ENCODE measurements around the gene GNG2. TPM values are rescaled to one million over a fixed set of nuclear protein-coding genes. Genes with fewer than 3 reads are reported as not detected.

The GNG2 gene
- total RNA-seq, 1 experiment from 2014 or later = 7.0 TPM

DNA sequence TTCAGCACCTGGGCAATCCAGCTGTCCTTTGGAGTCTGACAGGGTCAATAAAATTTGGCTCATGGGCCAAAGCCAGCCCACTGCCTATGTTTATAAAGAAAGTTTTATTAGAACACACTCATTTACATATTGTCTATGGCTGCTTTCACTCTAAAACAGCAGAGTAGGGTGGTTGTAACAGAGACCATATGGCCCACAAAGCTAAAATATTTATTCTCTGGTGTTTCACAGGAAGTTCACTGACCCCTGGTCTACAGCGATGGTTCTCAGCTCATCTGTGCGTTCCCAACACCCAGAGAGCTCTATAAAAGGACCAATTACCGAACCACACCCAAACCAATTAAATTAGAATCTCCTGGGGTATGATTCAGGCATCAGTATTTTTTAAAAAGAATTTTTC, 91.2 kb downstream of the GNG2 start:
- DNase-seq = no peak
- H3K27ac ChIP-seq (ENCODE audit: insufficient read length, low read depth, low read length) = no peak overlapping the region
- H3K79me2 ChIP-seq (ENCODE audit: insufficient read depth, low read length) = no peaks in the 10 kb centered on the region
- no peak overlapping the region for H4K91ac ChIP-seq (ENCODE audit: insufficient read length, low read depth, low read length)
- H3K9me3 ChIP-seq (ENCODE audit: control insufficient read depth, low read depth, low read length) = no peaks in the 10 kb centered on the region
- H3T11ph ChIP-seq (ENCODE audit: low read length) = no peak overlapping the region
- no peak overlapping the region for H3K4me3 Mint-ChIP-seq
- no peak overlapping the region for H2BK15ac ChIP-seq (ENCODE audit: low read depth, low read length)
- H3K27ac Mint-ChIP-seq = no peak overlapping the region
- no peak overlapping the region for H3K9ac ChIP-seq (ENCODE audit: extremely low read depth, insufficient read length, low read length)
- H3K79me1 ChIP-seq (ENCODE audit: insufficient read depth, low read depth, low read length, poor library complexity, severe bottlenecking) = no peaks in the 10 kb centered on the region
- no peak overlapping the region for H3K14ac ChIP-seq (ENCODE audit: insufficient read depth, low read length)
- no peak overlapping the region for H3K4me2 ChIP-seq (ENCODE audit: insufficient read depth, insufficient read length, low read length)
- no peaks in the 10 kb centered on the region for H4K20me1 ChIP-seq (ENCODE audit: control insufficient read depth, insufficient read depth, insufficient read length)
- H3K18ac ChIP-seq (ENCODE audit: insufficient read length, low read depth, low read length) = no peak overlapping the region
- H3K23ac ChIP-seq (ENCODE audit: insufficient read length, low read depth, low read length) = no peak overlapping the region
- H3K4ac ChIP-seq (ENCODE audit: low read depth, low read length) = no peak overlapping the region
- H2AK5ac ChIP-seq (ENCODE audit: insufficient read length, low read length) = no peak overlapping the region
- H3K27me3 Mint-ChIP-seq (ENCODE audit: low read depth) = no peaks in the 10 kb centered on the region; the same call in 1 of the 2 replicates
- peaks cover 4 to 6% of the 10 kb centered on the region in 2 experiments; a peak in 2 of 5 replicates for H3K9me3 Mint-ChIP-seq
- no peak overlapping the region for H2AFZ ChIP-seq (ENCODE audit: low read length)
- no peaks in the 10 kb centered on the region for H3K23me2 ChIP-seq (ENCODE audit: insufficient read length, low read depth, low read length, poor library complexity, severe bottlenecking)
- H3K4me1 ChIP-seq (ENCODE audit: insufficient read depth, low read length) = no peaks in the 10 kb centered on the region
- H3K27me3 ChIP-seq (ENCODE audit: insufficient read depth, low read length) = no peaks in the 10 kb centered on the region
- no peak overlapping the region for H3K56ac ChIP-seq (ENCODE audit: insufficient read length, low read depth, low read length)
- H3K36me3 Mint-ChIP-seq (ENCODE audit: insufficient read depth in 1 of 3, low read depth in 3 of 3) = peaks cover 0 to 3% (median 0%) of the 10 kb centered on the region in 3 experiments; a peak in 1 of 7 replicates
- H4K8ac ChIP-seq (replicated peaks; ENCODE audit: insufficient read length, low read depth, low read length) = no peak overlapping the region
- H2BK20ac ChIP-seq (ENCODE audit: low read depth, low read length, poor library complexity, severe bottlenecking) = no peak overlapping the region
- no CpG with 5 or more reads among the region's 3 CpGs for WGBS (ENCODE audit: extremely low coverage, insufficient read length, low lambda C conversion rate)
- H4K5ac ChIP-seq (ENCODE audit: insufficient read length, low read depth, low read length) = no peak overlapping the region
- no peak overlapping the region for H2BK120ac ChIP-seq (ENCODE audit: low read depth, low read length, poor library complexity, severe bottlenecking)
- H2BK5ac ChIP-seq (ENCODE audit: insufficient read length, low read length) = no peak overlapping the region
- H2BK12ac ChIP-seq (ENCODE audit: insufficient read length, low read depth, low read length) = no peak overlapping the region
- TF ChIP-seq, protein P1, sequence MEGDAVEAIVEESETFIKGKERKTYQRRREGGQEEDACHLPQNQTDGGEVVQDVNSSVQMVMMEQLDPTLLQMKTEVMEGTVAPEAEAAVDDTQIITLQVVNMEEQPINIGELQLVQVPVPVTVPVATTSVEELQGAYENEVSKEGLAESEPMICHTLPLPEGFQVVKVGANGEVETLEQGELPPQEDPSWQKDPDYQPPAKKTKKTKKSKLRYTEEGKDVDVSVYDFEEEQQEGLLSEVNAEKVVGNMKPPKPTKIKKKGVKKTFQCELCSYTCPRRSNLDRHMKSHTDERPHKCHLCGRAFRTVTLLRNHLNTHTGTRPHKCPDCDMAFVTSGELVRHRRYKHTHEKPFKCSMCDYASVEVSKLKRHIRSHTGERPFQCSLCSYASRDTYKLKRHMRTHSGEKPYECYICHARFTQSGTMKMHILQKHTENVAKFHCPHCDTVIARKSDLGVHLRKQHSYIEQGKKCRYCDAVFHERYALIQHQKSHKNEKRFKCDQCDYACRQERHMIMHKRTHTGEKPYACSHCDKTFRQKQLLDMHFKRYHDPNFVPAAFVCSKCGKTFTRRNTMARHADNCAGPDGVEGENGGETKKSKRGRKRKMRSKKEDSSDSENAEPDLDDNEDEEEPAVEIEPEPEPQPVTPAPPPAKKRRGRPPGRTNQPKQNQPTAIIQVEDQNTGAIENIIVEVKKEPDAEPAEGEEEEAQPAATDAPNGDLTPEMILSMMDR (conservative IDR thresholded peaks at IDR 0.05) = no peak
- no peaks in the 10 kb centered on the region for H3K4me1 Mint-ChIP-seq
